ENCODE results near the gene RAPGEF6.

GRCh38 chr5:131389869-131390265, 245.2 kb downstream of the RAPGEF6 start:
- TF ChIP-seq CTCF (IDR thresholded peaks at IDR 0.05; ENCODE audit: low read depth, low read length, poor library complexity, severe bottlenecking), result no peak
- TF ChIP-seq EZH2phosphoT487 (IDR thresholded peaks at IDR 0.05; ENCODE audit: borderline replicate concordance, low read length), result no peak
